NCI-H2029 (cell line): ENCODE data around the gene STK38L.
"Not testable (repeated sequence)": the region's sequence is repeated elsewhere in the genome, so short reads cannot be mapped to it uniquely, and the experiment has no call there.

Experiments
- DNase-seq: peaks from one replicate; lab custom pipeline; 2025; lab: John Stamatoyannopoulos, UW

The STK38L gene

GRCh38 chr12:27226407-27226929, 17.6 kb upstream of the STK38L start:
- DNase-seq = peak; percentile 34

- DNase-seq = no peak
Measured at GRCh38 chr12:27229367-27229766, 14.7 kb upstream of the STK38L start.

GRCh38 chr12:27231374-27231773, 12.7 kb upstream of the STK38L start:
- not testable (repeated sequence) for DNase-seq

- DNase-seq = no peak
Measured at GRCh38 chr12:27233814-27234213, 10.3 kb upstream of the STK38L start.

GRCh38 chr12:27236498-27236897, 7.6 kb upstream of the STK38L start:
- DNase-seq = no peak

GRCh38 chr12:27237790-27238771, 6.0 kb upstream of the STK38L start:
- DNase-seq = no peak

- no peak for DNase-seq
Measured at GRCh38 chr12:27243006-27243405, 1.1 kb upstream of the STK38L start.

GRCh38 chr12:27244689-27245488, 803 bp downstream of the STK38L start:
- peak; percentile 6 for DNase-seq

DNA sequence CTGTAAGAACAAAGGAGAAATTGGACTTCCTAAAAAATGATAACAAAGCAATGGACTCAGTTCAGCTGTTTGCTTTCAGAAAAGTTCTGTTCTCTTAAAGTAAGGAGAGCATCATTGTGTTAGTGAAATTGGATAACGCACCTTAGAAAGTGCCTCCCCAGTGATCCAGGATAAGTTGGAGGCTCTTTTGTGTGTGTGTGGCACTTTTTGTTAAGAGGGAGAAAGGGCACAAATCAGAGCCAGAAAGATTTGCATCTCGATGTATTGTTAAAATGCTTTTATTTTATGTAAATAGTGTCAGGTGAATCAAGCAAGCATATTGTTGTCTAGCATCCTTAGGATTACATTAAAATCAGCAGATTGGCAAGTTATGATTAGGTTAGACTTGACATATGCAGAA, 2.1 kb downstream of the STK38L start:
- DNase-seq = no peak

- DNase-seq = no peak
Measured at GRCh38 chr12:27246774-27247173, 2.7 kb downstream of the STK38L start.

DNA sequence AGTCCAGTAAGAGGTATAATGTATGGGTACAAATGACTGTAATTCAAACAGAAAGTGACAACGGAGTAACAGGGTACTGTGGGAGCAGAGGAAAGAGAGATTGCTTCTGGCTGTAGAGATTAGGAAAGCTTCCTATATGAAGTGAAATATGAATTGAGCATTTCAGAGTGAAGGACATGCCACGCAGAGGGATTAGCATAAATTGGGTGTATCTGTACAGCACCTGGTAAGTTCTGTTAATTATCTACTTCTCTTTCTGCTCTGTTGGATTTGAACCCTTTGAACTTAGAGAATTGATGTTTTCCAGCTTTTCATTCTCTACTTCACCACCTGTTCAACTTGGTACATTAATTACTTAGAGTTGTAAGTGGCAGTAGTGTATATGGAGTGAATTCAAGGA, 8.8 kb downstream of the STK38L start:
- no peak for DNase-seq

DNA sequence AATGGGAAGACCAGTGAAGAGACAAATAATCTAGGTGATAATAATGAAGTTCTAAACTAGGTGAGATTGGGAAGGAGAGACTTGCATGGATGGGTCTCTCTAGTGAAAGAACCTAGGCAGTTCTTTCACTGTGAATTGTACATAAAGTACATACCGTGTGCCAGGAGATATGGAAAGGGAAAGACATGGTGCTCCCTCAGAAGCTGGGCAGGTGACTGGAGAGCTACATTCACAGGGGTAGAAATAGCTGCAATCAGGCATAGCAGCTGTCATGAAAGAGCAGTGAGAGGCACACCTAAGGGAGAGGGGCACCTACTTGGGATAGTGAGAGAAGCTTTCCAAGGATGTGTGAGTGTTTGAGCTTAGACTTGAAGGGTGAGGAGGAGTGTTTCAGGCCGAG, 9.3 kb downstream of the STK38L start:
- no peak for DNase-seq

GRCh38 chr12:27255806-27256205, 11.7 kb downstream of the STK38L start:
- no peak for DNase-seq

DNA sequence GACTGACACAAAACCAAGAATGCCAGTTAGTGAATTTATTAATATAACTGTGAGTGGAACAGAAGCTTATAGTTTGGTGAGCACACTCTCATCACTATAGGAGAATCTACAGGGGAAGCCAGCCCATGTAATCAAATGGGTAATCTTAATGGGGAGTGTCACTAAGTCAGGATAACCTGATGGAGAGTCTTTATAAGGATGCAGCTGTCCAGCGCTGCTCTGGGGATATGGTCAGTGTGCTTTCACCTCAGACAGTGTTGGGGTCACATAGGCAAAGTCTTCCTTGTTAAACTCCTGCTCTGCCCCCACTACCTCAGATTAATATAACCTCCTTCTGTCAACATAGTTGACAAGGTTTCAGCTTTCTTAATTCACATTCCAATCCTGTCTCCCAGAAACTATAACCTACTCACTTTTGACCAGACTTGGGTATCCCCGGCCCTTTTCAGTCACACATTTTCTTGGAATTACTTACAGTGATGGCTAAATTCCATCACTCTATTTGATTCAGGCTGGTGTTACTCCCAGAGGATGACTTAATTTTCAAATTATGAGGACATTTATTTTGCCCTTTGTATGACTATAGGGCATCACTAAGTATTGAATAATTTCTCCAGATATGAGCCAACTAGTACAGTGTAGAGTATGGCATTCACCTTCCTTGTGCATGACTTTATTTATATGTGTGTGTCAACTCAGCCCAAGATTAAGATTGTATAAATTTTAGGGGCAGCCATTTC, 13.2 kb downstream of the STK38L start:
- no peak for DNase-seq

GRCh38 chr12:27260746-27261145, 16.7 kb downstream of the STK38L start:
- DNase-seq = no peak

- no peak for DNase-seq
Measured at GRCh38 chr12:27261866-27262265, 17.8 kb downstream of the STK38L start.

GRCh38 chr12:27270148-27270547, 26.1 kb downstream of the STK38L start:
- DNase-seq = no peak

GRCh38 chr12:27271206-27271605, 27.1 kb downstream of the STK38L start:
- DNase-seq = no peak

DNA sequence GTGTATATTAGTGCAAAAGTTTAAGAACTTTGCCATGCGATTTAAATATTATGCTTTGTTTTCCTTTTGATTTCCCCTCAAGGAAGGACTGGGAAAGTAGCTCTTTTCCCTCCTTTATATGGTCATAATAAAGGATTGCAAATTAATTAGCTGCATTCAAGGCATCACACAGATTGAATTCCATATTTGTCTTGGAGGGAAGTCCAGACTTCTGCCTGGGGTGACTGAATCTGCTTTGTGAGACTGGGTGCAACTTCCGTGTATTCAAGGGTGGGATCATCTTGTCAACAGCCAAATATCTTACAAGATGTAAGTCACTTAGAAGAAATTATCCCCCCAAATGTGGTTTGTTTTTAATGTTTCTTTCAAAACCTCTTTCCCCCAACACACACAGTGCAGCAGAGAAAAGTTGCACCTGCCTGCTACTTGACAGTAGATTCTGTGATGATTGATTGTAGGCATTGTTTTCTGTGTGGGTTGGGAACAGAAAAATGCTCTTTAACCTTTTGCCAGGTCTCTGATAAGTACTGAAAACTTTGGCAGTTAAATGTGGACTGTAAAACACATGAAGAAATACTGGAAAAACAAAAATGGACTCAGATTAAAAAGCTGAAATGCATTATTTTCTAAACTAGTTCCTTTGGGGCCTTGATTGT, 28.4 kb downstream of the STK38L start:
- DNase-seq = no peak

DNA sequence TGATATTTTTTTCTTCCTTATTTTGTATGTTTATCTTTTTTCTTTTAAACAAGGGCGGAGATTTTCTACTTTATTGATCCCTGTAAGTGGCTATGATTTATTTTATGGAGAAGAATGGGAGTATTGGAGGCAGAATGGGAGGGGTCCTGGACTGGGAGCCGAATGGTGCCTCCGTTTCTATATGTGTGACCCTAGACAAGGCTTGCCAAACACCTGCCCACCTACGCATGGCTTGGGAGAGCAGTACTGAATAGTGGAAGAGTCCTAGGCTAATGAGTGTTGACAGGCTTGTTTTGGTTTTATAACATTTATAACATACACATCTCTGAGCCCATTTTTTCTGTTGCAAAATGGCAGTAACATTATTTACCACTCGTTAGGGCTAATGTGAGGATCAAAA, 29.0 kb downstream of the STK38L start:
- DNase-seq = no peak

DNA sequence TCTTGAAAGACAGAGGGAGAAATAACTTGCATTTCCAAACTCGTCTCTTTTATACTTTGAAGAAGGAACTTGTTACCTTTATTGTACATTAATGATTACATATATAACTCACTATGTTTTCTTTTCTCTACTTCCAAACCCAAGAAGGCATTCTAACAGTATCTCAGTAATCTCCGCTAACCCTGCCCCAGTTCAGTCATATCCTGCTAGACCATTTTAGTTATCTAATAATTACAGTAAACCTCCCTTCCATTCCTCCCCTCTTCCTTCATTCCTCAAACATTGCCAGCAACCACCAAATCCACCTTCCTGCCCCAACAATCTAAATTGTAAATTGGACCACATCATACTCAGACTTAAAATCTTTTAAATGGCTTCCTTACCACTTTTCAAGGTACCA, 30.6 kb downstream of the STK38L start:
- no peak for DNase-seq

GRCh38 chr12:27276275-27276674, 32.2 kb downstream of the STK38L start:
- DNase-seq = no peak
